K562 (cell line): Measurements from ENCODE around the gene LRCH1. TPM values are rescaled to one million over a fixed set of nuclear protein-coding genes. Genes with fewer than 3 reads are reported as not detected.

Experiments
- ATAC-seq: fragments of 200-7000 bp; cut with Tn5 transposase; 3 replicates; pipeline ENCODE4 v1.9.1; 2020; ENCODE audit warnings: moderate library complexity
- BruUV-seq: library from RNA; stranded (reverse); fragments of 400-500 nt; replicated peaks from 2 replicates; lab custom pipeline; 2021; lab: Mats Ljungman, UMichigan
- CTCF ChIA-PET: fragments of 300-600 bp; formaldehyde crosslinking; extraction: SDS; loops from one replicate; lab custom pipeline; 2021; ENCODE audit warnings: low intra/inter-chr PET ratio; lab: Yijun Ruan, JAX
- POLR2A ChIA-PET: fragments of 300-600, 350-650 bp; sonication (Branson Sonifier 250); formaldehyde crosslinking; extraction: SDS; loops from one replicate; lab custom pipeline; 2021; ENCODE audit warnings: antibody characterized with exemption, inconsistent platforms; lab: Yijun Ruan, JAX
- DNase-seq, 4 experiments: peaks; one replicate each; pipeline versions ENCODE4 v3.0.0 to v3.0.0-alpha.2; 2011 to 2018; ENCODE audit warnings: low spot score in 3 of 4, mixed read lengths in 3 of 4; ENCODE audit errors: extremely low read depth in 1 of 4
- FAIRE-seq: peaks from 2 replicates; lab custom pipeline; 2011; peaks lifted over from hg19 to GRCh38; lab: Jason Lieb, UNC
- H2AFZ ChIP-seq: 2 replicates; pipeline ENCODE4 v1.6.0; 2011; ENCODE audit warnings: low read depth, low read length, control low read depth, inconsistent platforms
- H3K27ac ChIP-seq: fragments of 200-600 bp; 3 replicates; pipeline ENCODE4 v1.8.0; 2011; ENCODE audit warnings: low read depth, mild to moderate bottlenecking, control low read depth, inconsistent platforms, low read length, moderate library complexity, mixed read lengths; ENCODE audit errors: extremely low read depth
- H3K27me3 ChIP-seq, 2 experiments: fragments of 300-600 bp in 1 of 2; 2 replicates in 1 of 2; 3 replicates in 1 of 2; pipeline versions ENCODE4 v1.6.0 to v1.8.0; 2011; ENCODE audit warnings: inconsistent platforms in 2 of 2, low read length in 2 of 2, mild to moderate bottlenecking in 1 of 2, mixed read lengths in 1 of 2, moderate library complexity in 1 of 2; ENCODE audit not compliant: control insufficient read depth in 2 of 2, insufficient read depth in 2 of 2
- H3K36me3 ChIP-seq: fragments of 300-600 bp; 3 replicates; pipeline ENCODE4 v1.8.0; 2011; ENCODE audit warnings: mild to moderate bottlenecking, low read length, inconsistent platforms; ENCODE audit not compliant: control insufficient read depth, insufficient read depth
- H3K4me1 ChIP-seq, 2 experiments: fragments of 200-600 bp in 1 of 2; replicated peaks in 1 of 2; 2 replicates in 1 of 2; 3 replicates in 1 of 2; pipeline versions ENCODE4 v1.5.1 to v1.8.0; 2011; ENCODE audit warnings: inconsistent platforms in 2 of 2, low read length in 2 of 2, mild to moderate bottlenecking in 1 of 2, mixed read lengths in 1 of 2, moderate library complexity in 1 of 2; ENCODE audit not compliant: control insufficient read depth in 2 of 2, insufficient read depth in 2 of 2
- H3K4me2 ChIP-seq: 2 replicates; pipeline ENCODE4 v1.6.1; 2011; ENCODE audit warnings: low read length, control low read depth, inconsistent platforms, mixed read lengths; ENCODE audit not compliant: insufficient read depth
- H3K4me3 ChIP-seq: fragments of 200-600 bp; sonication (generic), shearing (Covaris generic); 2 replicates; pipeline ENCODE4 v1.5.1; 2016; ENCODE audit warnings: control low read depth, inconsistent platforms
- H3K79me2 ChIP-seq: fragments of 200-600 bp; 3 replicates; pipeline ENCODE4 v1.8.0; 2011; ENCODE audit warnings: low read length, inconsistent platforms; ENCODE audit not compliant: control insufficient read depth, insufficient read depth
- H3K9ac ChIP-seq, 2 experiments: 2 replicates each; pipeline versions ENCODE4 v1.6.0 to v1.6.1; 2011; ENCODE audit warnings: low read depth in 2 of 2, low read length in 2 of 2, control low read depth in 1 of 2, inconsistent platforms in 1 of 2, mild to moderate bottlenecking in 1 of 2, mixed read lengths in 1 of 2; ENCODE audit not compliant: insufficient read depth in 1 of 2
- H3K9me1 ChIP-seq: one replicate; pipeline ENCODE4 v1.6.0; 2011; ENCODE audit warnings: inconsistent platforms, mild to moderate bottlenecking, low read length, moderate library complexity; ENCODE audit not compliant: control insufficient read depth, insufficient read depth
- H3K9me3 ChIP-seq: replicated peaks from 2 replicates; pipeline ENCODE4 v1.5.1; 2011; ENCODE audit warnings: low read depth, low read length, inconsistent platforms; ENCODE audit not compliant: control insufficient read depth, insufficient read depth
- H4K20me1 ChIP-seq: replicated peaks from 2 replicates; pipeline ENCODE4 v1.6.1; 2011; ENCODE audit warnings: low read length, inconsistent platforms, mixed read lengths; ENCODE audit not compliant: control insufficient read depth, insufficient read depth
- BRD9 ChIP-seq: fragments of 450-650 bp; IDR thresholded peaks from 2 replicates; pipeline ENCODE4 v1.6.1; 2018; ENCODE audit warnings: low read depth; ENCODE audit not compliant: partially characterized antibody
- CCAR2 ChIP-seq: fragments of 200-400 bp; formaldehyde crosslinking; IDR thresholded peaks from 2 replicates; pipeline ENCODE4 v1.6.1; 2017; ENCODE audit warnings: mild to moderate bottlenecking, low read depth, low read length
- DACH1 ChIP-seq: fragments of 450-650 bp; IDR thresholded peaks from 2 replicates; pipeline ENCODE4 v1.6.1; 2018; ENCODE audit not compliant: partially characterized antibody
- DIDO1 ChIP-seq: fragments of 450-650 bp; IDR thresholded peaks from 2 replicates; pipeline ENCODE4 v1.6.1; 2016; ENCODE audit warnings: low read depth, missing biosample characterization, missing genetic modification characterization
- E2F1 ChIP-seq: sonication (generic); formaldehyde crosslinking; IDR thresholded peaks from 2 replicates; pipeline ENCODE4 v1.8.1; 2023; ENCODE audit warnings: mild to moderate bottlenecking, missing genetic modification reagents, moderate library complexity
- EP400 ChIP-seq: fragments of 450-650 bp; IDR thresholded peaks from 2 replicates; pipeline ENCODE4 v1.6.1; 2017; ENCODE audit warnings: antibody characterized with exemption, mild to moderate bottlenecking, moderate library complexity
- FOXK1 ChIP-seq: sonication (generic); formaldehyde crosslinking; IDR thresholded peaks from 2 replicates; pipeline ENCODE4 v1.8.0; 2022; ENCODE audit warnings: missing genetic modification reagents, mild to moderate bottlenecking, borderline replicate concordance
- MIER1 ChIP-seq: fragments of 450-650 bp; IDR thresholded peaks from 2 replicates; pipeline ENCODE4 v1.6.1; 2016; ENCODE audit warnings: antibody characterized with exemption, mild to moderate bottlenecking, low read depth
- NONO ChIP-seq, 2 experiments: fragments of 200-400 bp in 1 of 2; fragments of 450-650 bp in 1 of 2; formaldehyde crosslinking in 1 of 2; IDR thresholded peaks; 2 replicates each; pipeline ENCODE4 v1.6.1; 2017; ENCODE audit warnings: low read depth in 2 of 2, mild to moderate bottlenecking in 2 of 2, moderate library complexity in 2 of 2, low read length in 1 of 2
- POU5F1 ChIP-seq: fragments of 150-350 bp; IDR thresholded peaks from 2 replicates; pipeline ENCODE4 v1.6.1; 2014; ENCODE audit warnings: borderline replicate concordance, low read length, low read depth, mild to moderate bottlenecking; ENCODE audit not compliant: partially characterized antibody
- SETDB1 ChIP-seq: IDR thresholded peaks from one replicate; pipeline ENCODE4 v1.6.1; 2012; ENCODE audit warnings: low read length, control low read depth, inconsistent platforms
- SLC30A9 ChIP-seq: fragments of 250-450 bp; sonication (Bioruptor Pico); IDR thresholded peaks from 2 replicates; pipeline ENCODE4 v1.8.0; 2022; ENCODE audit warnings: mild to moderate bottlenecking, moderate library complexity
- TAF9B ChIP-seq: fragments of 450-650 bp; IDR thresholded peaks from 2 replicates; pipeline ENCODE4 v1.6.1; 2018; ENCODE audit warnings: mild to moderate bottlenecking; ENCODE audit not compliant: partially characterized antibody
- THAP12 ChIP-seq: fragments of 250-450 bp; sonication (Bioruptor Pico); IDR thresholded peaks from 2 replicates; pipeline ENCODE4 v1.9.0; 2021; ENCODE audit warnings: mild to moderate bottlenecking, inconsistent platforms
- THAP7 ChIP-seq: fragments of 250-450 bp; sonication (Bioruptor Pico); IDR thresholded peaks from 2 replicates; pipeline ENCODE4 v1.5.0; 2021
- USF2 ChIP-seq: sonication (generic); formaldehyde crosslinking; IDR thresholded peaks from 2 replicates; pipeline ENCODE4 v1.5.0; 2020; ENCODE audit warnings: missing genetic modification reagents
- XRCC5 ChIP-seq: fragments of 200-400 bp; formaldehyde crosslinking; IDR thresholded peaks from 2 replicates; pipeline ENCODE4 v1.6.1; 2017; ENCODE audit warnings: low read depth, mild to moderate bottlenecking, low read length
- ZNF717 ChIP-seq: fragments of 250-450 bp; sonication (Bioruptor Pico); IDR thresholded peaks from 2 replicates; pipeline ENCODE4 v1.5.0; 2021
- ZNF780A ChIP-seq: fragments of 250-450 bp; sonication (Bioruptor Pico); IDR thresholded peaks from 2 replicates; pipeline ENCODE4 v1.5.0; 2021; ENCODE audit warnings: mild to moderate bottlenecking
- WGBS: fragments of 100-300 bp; shearing (Covaris generic); methylation state at CpG from one replicate; pipeline ENCODE4 v1.1.6; 2016; ENCODE audit warnings: low coverage, mixed read lengths; ENCODE audit not compliant: insufficient coverage; ENCODE audit errors: missing lambda C conversion rate; 5-methylcytosine and 5-hydroxymethylcytosine counted together
- in situ Hi-C: fragments of 300-500 bp; cut with MboI; formaldehyde crosslinking; loops from 4 replicates; pipeline ENCODE4 v1.15.0; 2018; ENCODE audit warnings: inconsistent platforms, mixed read lengths
- intact Hi-C: fragments of 100-400 bp; cut with micrococcal nuclease; formaldehyde crosslinking; loops from 2 replicates; pipeline ENCODE4 v1.14.2; 2022
- polyA plus RNA-seq, 8 experiments: library from polyadenylated mRNA; depleted of rRNA in 4 of 8; stranded (reverse) in 5 of 8; unstranded in 3 of 8; fragments of >200 nt; fragmentation: Nextera tagmentation in 2 of 8; fragmentation: Illumina TruSeq in 1 of 8; extraction: Ambion mirVana in 2 of 8; extraction: Trizol in 1 of 8; gene quantifications; 2 replicates each; pipeline versions ENCODE4 v1.2.1 to v1.2.3, GENCODE V29; 2011 to 2014; ENCODE audit warnings: inconsistent platforms in 1 of 8, missing spikeins in 1 of 8
- total RNA-seq, 7 experiments: library from RNA; depleted of rRNA in 6 of 7; stranded (reverse); fragments of >200 nt in 6 of 7; fragmentation: Illumina TruSeq in 2 of 7; extraction: Trizol in 2 of 7; gene quantifications; 2 replicates each; pipeline versions ENCODE4 v1.2.1 to v1.2.3, GENCODE V29; 2011 to 2021; ENCODE audit warnings: low replicate concordance in 1 of 7

Gene LRCH1
- total and polyA plus RNA-seq, 9 of the 15 experiments (the other 6 are each of a cell fraction or from before 2014, with no cell fraction given), result 1.1 to 6.8 (median 3.7) TPM

GRCh38 chr13:46739447-46740098 is 186.6 kb downstream of the LRCH1 start:
- in situ Hi-C loops (no loop called here), intact Hi-C loops (no loop called here)
- ATAC-seq (no peak), FAIRE-seq (no peak), DNase-seq (no peak)
- Histone ChIP-seq H3K4me2 (no peak overlapping the region), H3K27me3 (no peaks in the 10 kb centered on the region), H3K27ac (no peak overlapping the region), H4K20me1 (no peaks in the 10 kb centered on the region), H2AFZ (no peak overlapping the region), H3K9ac (no peak overlapping the region), H3K4me3 (no peak overlapping the region), H3K4me1 (no peaks in the 10 kb centered on the region), H3K36me3 (peaks cover 12% of the 10 kb centered on the region; the same call in 2 of the 3 replicates), H3K79me2 (no peaks in the 10 kb centered on the region), H3K9me1 (no peaks in the 10 kb centered on the region), H3K9me3 (no peaks in the 10 kb centered on the region)
- TF ChIP-seq EP400 (no peak), BRD9 (no peak), DIDO1 (tag) (no peak), MIER1 (no peak), ZNF717 (CRISPR knock-in tag) (no peak), ZNF780A (CRISPR knock-in tag) (no peak), THAP7 (CRISPR knock-in tag) (no peak), USF2 (no peak), FOXK1 (CRISPR knock-in tag) (no peak), POU5F1 (no peak), XRCC5 (no peak), DACH1 (no peak), SETDB1 (no peak), THAP12 (CRISPR knock-in tag) (no peak), E2F1 (CRISPR knock-in tag) (no peak), NONO (IDR thresholded peaks at IDR 0.05; ENCODE audit: low read depth in 2 of 2, low read length in 1 of 2) (no peak), CCAR2 (no peak), TAF9B (no peak), SLC30A9 (CRISPR knock-in tag) (no peak)
- ChIA-PET CTCF (no interaction called here), POLR2A (no interaction called here)
- no TSS peak for BruUV-seq
- 85% methylated on average over 4 of the region's 4 CpGs for WGBS
